DND-41 (cell line): ENCODE results near the gene ARHGAP18.

Experiments
- ATAC-seq: fragments of 200-7000 bp; cut with Tn5 transposase; 3 replicates; pipeline ENCODE4 v1.9.1; 2021; ENCODE audit warnings: low read depth; ENCODE audit not compliant: insufficient read depth
- DNase-seq: peaks from one replicate; pipeline ENCODE4 v3.0.0-alpha.2; 2020
- H2AFZ ChIP-seq: 2 replicates; pipeline ENCODE4 v1.6.0; 2012; ENCODE audit warnings: low read depth, low read length
- H3K27ac ChIP-seq: 2 replicates; pipeline ENCODE4 v1.5.1; 2012; ENCODE audit warnings: low read length, inconsistent platforms
- H3K27me3 ChIP-seq: fragments of 200-600 bp; sonication (generic); 2 replicates; pipeline ENCODE4 v1.6.0; 2012; ENCODE audit warnings: low read length, mild to moderate bottlenecking, inconsistent platforms; ENCODE audit not compliant: insufficient read depth, poor library complexity
- H3K36me3 ChIP-seq: 2 replicates; pipeline ENCODE4 v1.5.1; 2012; ENCODE audit warnings: low read length, inconsistent platforms; ENCODE audit not compliant: insufficient read depth
- H3K4me1 ChIP-seq: 2 replicates; pipeline ENCODE4 v1.5.1; 2012; ENCODE audit warnings: mild to moderate bottlenecking, low read length; ENCODE audit not compliant: insufficient read depth
- H3K4me2 ChIP-seq: 2 replicates; pipeline ENCODE4 v1.6.0; 2012; ENCODE audit warnings: mild to moderate bottlenecking, moderate library complexity, low read length, inconsistent platforms; ENCODE audit not compliant: insufficient read depth
- H3K4me3 ChIP-seq, 2 experiments: fragments of 200-600 bp in 1 of 2; shearing (Covaris generic) in 1 of 2; 2 replicates each; pipeline ENCODE4 v1.5.1; 2012 to 2016; ENCODE audit warnings: inconsistent platforms in 2 of 2, low read length in 2 of 2, mild to moderate bottlenecking in 2 of 2, low read depth in 1 of 2, moderate library complexity in 1 of 2
- H3K79me2 ChIP-seq: 2 replicates; pipeline ENCODE4 v1.6.0; 2012; ENCODE audit warnings: low read length, inconsistent platforms; ENCODE audit not compliant: insufficient read depth
- H3K9ac ChIP-seq: 2 replicates; pipeline ENCODE4 v1.6.0; 2012; ENCODE audit warnings: low read depth, mild to moderate bottlenecking, inconsistent platforms, low read length, moderate library complexity
- H3K9me3 ChIP-seq: 2 replicates; pipeline ENCODE4 v1.5.1; 2012; ENCODE audit warnings: low read length, moderate library complexity, mild to moderate bottlenecking, inconsistent platforms; ENCODE audit not compliant: insufficient read depth, severe bottlenecking
- H4K20me1 ChIP-seq: 2 replicates; pipeline ENCODE4 v1.6.0; 2012; ENCODE audit warnings: low read length; ENCODE audit not compliant: insufficient read depth
- CTCF ChIP-seq: IDR thresholded peaks from 2 replicates; pipeline ENCODE4 v1.5.1; 2012; ENCODE audit warnings: borderline replicate concordance, low read length, moderate library complexity, mild to moderate bottlenecking; ENCODE audit not compliant: poor library complexity, severe bottlenecking; ENCODE audit errors: extremely low read depth
- EZH2 ChIP-seq: IDR thresholded peaks from 3 replicates; pipeline ENCODE4 v1.6.1; 2012; ENCODE audit warnings: borderline replicate concordance, low read depth, mild to moderate bottlenecking, moderate library complexity, low read length, inconsistent platforms; ENCODE audit not compliant: severe bottlenecking

Gene ARHGAP18

GRCh38 chr6:129680633-129681032, 29.3 kb downstream of the ARHGAP18 start:
- no peaks in the 10 kb centered on the region for H3K79me2 ChIP-seq
- no peaks in the 10 kb centered on the region for H3K36me3 ChIP-seq
- H3K4me2 ChIP-seq: no peak overlapping the region
- no peaks in the 10 kb centered on the region for H3K27me3 ChIP-seq
- H3K4me1 ChIP-seq: peaks cover 32% of the 10 kb centered on the region
- no peaks in the 10 kb centered on the region for H3K9me3 ChIP-seq
- H3K27ac ChIP-seq: no peak overlapping the region
- no peaks in the 10 kb centered on the region for H4K20me1 ChIP-seq
- H2AFZ ChIP-seq: no peak overlapping the region
- ATAC-seq (no peak), DNase-seq (no peak)
- no peak overlapping the region for H3K9ac ChIP-seq
- no peak overlapping the region for H3K4me3 ChIP-seq
- TF ChIP-seq CTCF (no peak), EZH2 (no peak)

- no peak for DNase-seq
- Histone ChIP-seq H4K20me1 (no peaks in the 10 kb centered on the region), H3K27me3 (no peaks in the 10 kb centered on the region), H3K4me3 (no peak overlapping the region), H2AFZ (no peak overlapping the region), H3K36me3 (no peaks in the 10 kb centered on the region), H3K27ac (no peak overlapping the region), H3K9me3 (no peaks in the 10 kb centered on the region), H3K4me2 (no peak overlapping the region), H3K79me2 (no peaks in the 10 kb centered on the region), H3K4me1 (peaks cover 23% of the 10 kb centered on the region), H3K9ac (no peak overlapping the region)
- TF ChIP-seq CTCF (no peak), EZH2 (no peak)
- ATAC-seq: no peak
Observed at GRCh38 chr6:129679758-129680157, 30.2 kb downstream of the ARHGAP18 start.

GRCh38 chr6:129679275-129679674, 30.7 kb downstream of the ARHGAP18 start:
- Histone ChIP-seq H3K4me3 (no peak overlapping the region), H3K4me1 (peaks cover 18% of the 10 kb centered on the region), H3K36me3 (no peaks in the 10 kb centered on the region), H3K27me3 (no peaks in the 10 kb centered on the region), H4K20me1 (no peaks in the 10 kb centered on the region), H3K79me2 (no peaks in the 10 kb centered on the region), H3K27ac (no peak overlapping the region), H3K9ac (no peak overlapping the region), H3K4me2 (no peak overlapping the region), H2AFZ (no peak overlapping the region), H3K9me3 (no peaks in the 10 kb centered on the region)
- no peak for TF ChIP-seq CTCF
- TF ChIP-seq EZH2: no peak
- ATAC-seq (no peak), DNase-seq (no peak)

- Histone ChIP-seq H3K27ac (no peak overlapping the region), H3K79me2 (no peaks in the 10 kb centered on the region), H3K4me3 (no peak overlapping the region), H3K9me3 (no peaks in the 10 kb centered on the region), H2AFZ (no peak overlapping the region), H3K4me2 (no peak overlapping the region), H3K4me1 (peaks cover 14% of the 10 kb centered on the region), H3K9ac (no peak overlapping the region), H4K20me1 (no peaks in the 10 kb centered on the region), H3K36me3 (no peaks in the 10 kb centered on the region), H3K27me3 (no peaks in the 10 kb centered on the region)
- ATAC-seq (no peak), DNase-seq (no peak)
- TF ChIP-seq EZH2 (no peak), CTCF (no peak)
Observed at GRCh38 chr6:129678463-129678862, 31.5 kb downstream of the ARHGAP18 start.
